HepG2 (cell line): ENCODE data around the gene ANKHD1. TPM values are rescaled to one million over a fixed set of nuclear protein-coding genes. Genes with fewer than 3 reads are reported as not detected.
A peak's percentile ranks its signal among the peaks of the same experiment; 100 is the strongest.

Experiments
- ASH2L ChIP-seq: fragments of 300-600, 200-600 bp; sonication (generic); IDR thresholded peaks from 2 replicates; pipeline ENCODE4 v1.7.0; 2017; ENCODE audit warnings: low read depth, mild to moderate bottlenecking, moderate library complexity, mixed read lengths, low read length; ENCODE audit not compliant: insufficient read length
- ATF7-NPFF ChIP-seq: sonication (generic); formaldehyde crosslinking; IDR thresholded peaks from 2 replicates; pipeline ENCODE4 v1.8.1; 2023; ENCODE audit warnings: mild to moderate bottlenecking, low read depth, missing genetic modification reagents, moderate library complexity
- GABPA ChIP-seq, 2 experiments: IDR thresholded peaks; 2 replicates each; pipeline ENCODE4 v1.6.1; 2011 to 2016; ENCODE audit warnings: low read depth in 2 of 2, low read length in 1 of 2, missing biosample characterization in 1 of 2, missing genetic modification characterization in 1 of 2
- HNRNPH1 ChIP-seq: fragments of 200-400 bp; formaldehyde crosslinking; optimal IDR thresholded peaks from 2 replicates; pipeline ENCODE3; 2017; ENCODE audit warnings: mild to moderate bottlenecking, low read depth, low read length
- NFKBIZ ChIP-seq: IDR thresholded peaks from 2 replicates; pipeline ENCODE4 v1.6.1; 2018; ENCODE audit warnings: missing genetic modification reagents, missing compliant biosample characterization
- NFYB ChIP-seq: sonication (generic); formaldehyde crosslinking; IDR thresholded peaks from 2 replicates; pipeline ENCODE4 v1.4.0; 2020; ENCODE audit warnings: missing genetic modification reagents
- SP5 ChIP-seq: IDR thresholded peaks from 2 replicates; pipeline ENCODE4 v1.6.1; 2016; ENCODE audit warnings: low read depth, borderline replicate concordance
- TMF1 ChIP-seq: sonication (generic); formaldehyde crosslinking; IDR thresholded peaks from 2 replicates; pipeline ENCODE4 v1.8.1; 2022; ENCODE audit warnings: low read depth, missing genetic modification reagents
- ZFP1 ChIP-seq: IDR thresholded peaks from 2 replicates; pipeline ENCODE4 v1.6.1; 2016
- ZFP36L1 ChIP-seq: sonication (generic); formaldehyde crosslinking; IDR thresholded peaks from 2 replicates; pipeline ENCODE4 v1.8.0; 2022; ENCODE audit warnings: mild to moderate bottlenecking, missing genetic modification reagents, moderate library complexity
- ZNF547 ChIP-seq: sonication (generic); formaldehyde crosslinking; IDR thresholded peaks from 2 replicates; pipeline ENCODE4 v1.5.1; 2020; ENCODE audit warnings: mild to moderate bottlenecking, missing genetic modification reagents
- polyA plus RNA-seq, 8 experiments: library from polyadenylated mRNA; depleted of rRNA in 3 of 8; stranded (reverse) in 7 of 8; unstranded in 1 of 8; fragments of >200 nt; fragmentation: Illumina TruSeq in 4 of 8; extraction: Trizol in 4 of 8; gene quantifications; 2 replicates each; pipeline versions ENCODE4 v1.2.1 to v1.2.3, GENCODE V29; 2011 to 2016; ENCODE audit warnings: low read depth in 4 of 8, missing spikeins in 1 of 8, mixed read lengths in 1 of 8; ENCODE audit not compliant: insufficient read depth in 1 of 8
- total RNA-seq, 5 experiments: library from RNA; depleted of rRNA; stranded (reverse); fragments of >200 nt; fragmentation: Illumina TruSeq; extraction: Trizol; gene quantifications; 2 replicates each; pipeline ENCODE4 v1.2.3, GENCODE V29; 2016; ENCODE audit warnings: low read depth in 1 of 5
- TF ChIP-seq, protein P1 (sequence below), 2 experiments: sonication (generic) in 1 of 2; formaldehyde crosslinking in 1 of 2; IDR thresholded peaks; 2 replicates each; pipeline versions ENCODE4 v1.6.1 to v1.9.0; 2014 to 2022; ENCODE audit warnings: antibody characterized with exemption in 1 of 2, borderline replicate concordance in 1 of 2, inconsistent platforms in 1 of 2, low read depth in 1 of 2, missing genetic modification reagents in 1 of 2
- TF ChIP-seq, protein P2 (sequence below): IDR thresholded peaks from 2 replicates; pipeline ENCODE4 v1.6.1; 2016; ENCODE audit warnings: low read depth, control low read depth
- TF ChIP-seq, protein P3 (sequence below): IDR thresholded peaks from 2 replicates; pipeline ENCODE4 v1.6.1; 2016; ENCODE audit warnings: missing genetic modification reagents, missing compliant biosample characterization
- TF ChIP-seq, protein P4 (sequence below): sonication (generic); formaldehyde crosslinking; IDR thresholded peaks from 2 replicates; pipeline ENCODE4 v1.4.0; 2020; ENCODE audit warnings: missing genetic modification reagents, borderline replicate concordance

The ANKHD1 gene
- total and polyA plus RNA-seq, 2 of the 13 experiments (the other 11 are each of a cell fraction or from before 2014, with no cell fraction given) = 69.9 to 82.0 TPM

DNA sequence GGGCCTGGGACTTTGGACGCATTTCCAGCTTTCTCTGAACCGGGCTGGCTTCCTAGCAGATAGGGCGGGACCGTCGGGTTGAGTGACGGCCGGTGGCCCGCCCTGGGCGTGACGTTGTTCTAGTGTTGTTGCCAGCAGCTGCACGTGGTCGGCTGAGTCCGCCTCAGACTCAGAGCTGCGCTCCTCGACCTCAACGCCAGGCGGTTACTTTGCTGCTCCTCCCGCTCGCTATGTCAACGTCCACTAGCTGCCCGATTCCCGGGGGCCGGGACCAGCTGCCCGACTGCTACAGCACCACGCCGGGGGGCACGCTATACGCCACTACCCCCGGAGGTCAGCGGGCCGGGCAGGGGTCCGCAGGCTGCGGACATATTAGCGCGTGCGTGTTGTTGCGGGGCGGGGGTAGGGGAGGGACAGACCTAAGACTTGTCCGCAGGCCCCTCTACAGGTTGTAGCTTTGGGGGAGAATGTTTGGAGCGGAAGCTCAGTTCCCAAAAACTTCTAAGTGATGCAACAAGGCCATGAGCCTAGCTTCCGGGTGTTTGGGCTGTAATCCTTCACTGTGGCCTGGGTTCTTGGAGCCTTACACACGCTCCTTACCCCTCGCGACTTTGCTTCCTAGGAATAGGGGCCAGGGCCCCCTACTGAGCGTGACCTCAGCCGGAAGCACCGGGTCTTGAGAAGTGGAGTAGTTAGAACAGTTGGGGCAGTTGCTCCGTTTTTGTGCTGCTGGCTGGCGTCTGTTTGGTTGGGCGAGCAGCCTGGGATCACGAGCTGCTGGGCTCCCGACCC is 146.1 kb downstream of the ANKHD1 start, which contains the start of gene EIF4EBP3 (continued):
- TF ChIP-seq NFYB = peak; percentile 58
- TF ChIP-seq, protein P1, sequence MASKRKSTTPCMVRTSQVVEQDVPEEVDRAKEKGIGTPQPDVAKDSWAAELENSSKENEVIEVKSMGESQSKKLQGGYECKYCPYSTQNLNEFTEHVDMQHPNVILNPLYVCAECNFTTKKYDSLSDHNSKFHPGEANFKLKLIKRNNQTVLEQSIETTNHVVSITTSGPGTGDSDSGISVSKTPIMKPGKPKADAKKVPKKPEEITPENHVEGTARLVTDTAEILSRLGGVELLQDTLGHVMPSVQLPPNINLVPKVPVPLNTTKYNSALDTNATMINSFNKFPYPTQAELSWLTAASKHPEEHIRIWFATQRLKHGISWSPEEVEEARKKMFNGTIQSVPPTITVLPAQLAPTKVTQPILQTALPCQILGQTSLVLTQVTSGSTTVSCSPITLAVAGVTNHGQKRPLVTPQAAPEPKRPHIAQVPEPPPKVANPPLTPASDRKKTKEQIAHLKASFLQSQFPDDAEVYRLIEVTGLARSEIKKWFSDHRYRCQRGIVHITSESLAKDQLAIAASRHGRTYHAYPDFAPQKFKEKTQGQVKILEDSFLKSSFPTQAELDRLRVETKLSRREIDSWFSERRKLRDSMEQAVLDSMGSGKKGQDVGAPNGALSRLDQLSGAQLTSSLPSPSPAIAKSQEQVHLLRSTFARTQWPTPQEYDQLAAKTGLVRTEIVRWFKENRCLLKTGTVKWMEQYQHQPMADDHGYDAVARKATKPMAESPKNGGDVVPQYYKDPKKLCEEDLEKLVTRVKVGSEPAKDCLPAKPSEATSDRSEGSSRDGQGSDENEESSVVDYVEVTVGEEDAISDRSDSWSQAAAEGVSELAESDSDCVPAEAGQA (IDR thresholded peaks at IDR 0.05; ENCODE audit: low read depth) = no peak
- TF ChIP-seq, protein P1 (CRISPR knock-in tag; IDR thresholded peaks at IDR 0.05; ENCODE audit: borderline replicate concordance) = 0 out of 2 replicates have a peak, but pooled peaks have one; percentile 66
- TF ChIP-seq, protein P2, sequence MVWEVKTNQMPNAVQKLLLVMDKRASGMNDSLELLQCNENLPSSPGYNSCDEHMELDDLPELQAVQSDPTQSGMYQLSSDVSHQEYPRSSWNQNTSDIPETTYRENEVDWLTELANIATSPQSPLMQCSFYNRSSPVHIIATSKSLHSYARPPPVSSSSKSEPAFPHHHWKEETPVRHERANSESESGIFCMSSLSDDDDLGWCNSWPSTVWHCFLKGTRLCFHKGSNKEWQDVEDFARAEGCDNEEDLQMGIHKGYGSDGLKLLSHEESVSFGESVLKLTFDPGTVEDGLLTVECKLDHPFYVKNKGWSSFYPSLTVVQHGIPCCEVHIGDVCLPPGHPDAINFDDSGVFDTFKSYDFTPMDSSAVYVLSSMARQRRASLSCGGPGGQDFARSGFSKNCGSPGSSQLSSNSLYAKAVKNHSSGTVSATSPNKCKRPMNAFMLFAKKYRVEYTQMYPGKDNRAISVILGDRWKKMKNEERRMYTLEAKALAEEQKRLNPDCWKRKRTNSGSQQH = peak; percentile 43; the same call in 1 of the 2 replicates
- TF ChIP-seq SP5 (CRISPR knock-in tag) = peak; percentile 98
- TF ChIP-seq, protein P3, sequence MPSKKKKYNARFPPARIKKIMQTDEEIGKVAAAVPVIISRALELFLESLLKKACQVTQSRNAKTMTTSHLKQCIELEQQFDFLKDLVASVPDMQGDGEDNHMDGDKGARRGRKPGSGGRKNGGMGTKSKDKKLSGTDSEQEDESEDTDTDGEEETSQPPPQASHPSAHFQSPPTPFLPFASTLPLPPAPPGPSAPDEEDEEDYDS (CRISPR knock-in tag) = peak; percentile 74
- TF ChIP-seq ZFP1 = 0 out of 2 replicates have a peak, but pooled peaks have one; percentile 52
- peak; percentile 60; the same call in 1 of the 2 replicates for TF ChIP-seq ATF7-NPFF (CRISPR knock-in tag)
- no peak for TF ChIP-seq ASH2L
- TF ChIP-seq NFKBIZ (CRISPR knock-in tag) = 0 out of 2 replicates have a peak, but pooled peaks have one; percentile 57
- TF ChIP-seq, protein P4, sequence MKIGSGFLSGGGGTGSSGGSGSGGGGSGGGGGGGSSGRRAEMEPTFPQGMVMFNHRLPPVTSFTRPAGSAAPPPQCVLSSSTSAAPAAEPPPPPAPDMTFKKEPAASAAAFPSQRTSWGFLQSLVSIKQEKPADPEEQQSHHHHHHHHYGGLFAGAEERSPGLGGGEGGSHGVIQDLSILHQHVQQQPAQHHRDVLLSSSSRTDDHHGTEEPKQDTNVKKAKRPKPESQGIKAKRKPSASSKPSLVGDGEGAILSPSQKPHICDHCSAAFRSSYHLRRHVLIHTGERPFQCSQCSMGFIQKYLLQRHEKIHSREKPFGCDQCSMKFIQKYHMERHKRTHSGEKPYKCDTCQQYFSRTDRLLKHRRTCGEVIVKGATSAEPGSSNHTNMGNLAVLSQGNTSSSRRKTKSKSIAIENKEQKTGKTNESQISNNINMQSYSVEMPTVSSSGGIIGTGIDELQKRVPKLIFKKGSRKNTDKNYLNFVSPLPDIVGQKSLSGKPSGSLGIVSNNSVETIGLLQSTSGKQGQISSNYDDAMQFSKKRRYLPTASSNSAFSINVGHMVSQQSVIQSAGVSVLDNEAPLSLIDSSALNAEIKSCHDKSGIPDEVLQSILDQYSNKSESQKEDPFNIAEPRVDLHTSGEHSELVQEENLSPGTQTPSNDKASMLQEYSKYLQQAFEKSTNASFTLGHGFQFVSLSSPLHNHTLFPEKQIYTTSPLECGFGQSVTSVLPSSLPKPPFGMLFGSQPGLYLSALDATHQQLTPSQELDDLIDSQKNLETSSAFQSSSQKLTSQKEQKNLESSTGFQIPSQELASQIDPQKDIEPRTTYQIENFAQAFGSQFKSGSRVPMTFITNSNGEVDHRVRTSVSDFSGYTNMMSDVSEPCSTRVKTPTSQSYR (CRISPR knock-in tag) = 0 out of 2 replicates have a peak, but pooled peaks have one; percentile 2
- 0 out of 2 replicates have a peak, but pooled peaks have one; percentile 40 for TF ChIP-seq ZNF547 (CRISPR knock-in tag)
- 0 out of 2 replicates have a peak, but pooled peaks have one; percentile 20 for TF ChIP-seq ZFP36L1 (CRISPR knock-in tag)
- TF ChIP-seq HNRNPH1 = no peak
- TF ChIP-seq GABPA (IDR thresholded peaks at IDR 0.05; ENCODE audit: low read depth, low read length) = no peak
- peak; percentile 74 for TF ChIP-seq GABPA (CRISPR knock-in tag; IDR thresholded peaks at IDR 0.05; ENCODE audit: low read depth)
- TF ChIP-seq TMF1 (CRISPR knock-in tag) = 0 out of 2 replicates have a peak, but pooled peaks have one; percentile 58
